GM11168 (cell line): Measurements from ENCODE around the gene RND2.
"Not testable (repeated sequence)": the region's sequence is repeated elsewhere in the genome, so short reads cannot be mapped to it uniquely, and the experiment has no call there.

Experiments
- in situ Hi-C: fragments of 300-500 bp; cut with MboI; formaldehyde crosslinking; loops from one replicate; pipeline ENCODE4 v1.12.0; 2022; ENCODE audit warnings: low sequenced_read_pairs; ENCODE audit not compliant: unreplicated experiment

The RND2 gene

GRCh38 chr17:43025766-43026537, 921 bp downstream of the RND2 start:
- in situ Hi-C loops: no loop called here

GRCh38 chr17:43026595-43026994, 1.6 kb downstream of the RND2 start:
- in situ Hi-C loops: no loop called here

- in situ Hi-C loops: no loop called here
These were observed 2.3 kb downstream of the RND2 start for GRCh38 chr17:43027091-43028032.

DNA sequence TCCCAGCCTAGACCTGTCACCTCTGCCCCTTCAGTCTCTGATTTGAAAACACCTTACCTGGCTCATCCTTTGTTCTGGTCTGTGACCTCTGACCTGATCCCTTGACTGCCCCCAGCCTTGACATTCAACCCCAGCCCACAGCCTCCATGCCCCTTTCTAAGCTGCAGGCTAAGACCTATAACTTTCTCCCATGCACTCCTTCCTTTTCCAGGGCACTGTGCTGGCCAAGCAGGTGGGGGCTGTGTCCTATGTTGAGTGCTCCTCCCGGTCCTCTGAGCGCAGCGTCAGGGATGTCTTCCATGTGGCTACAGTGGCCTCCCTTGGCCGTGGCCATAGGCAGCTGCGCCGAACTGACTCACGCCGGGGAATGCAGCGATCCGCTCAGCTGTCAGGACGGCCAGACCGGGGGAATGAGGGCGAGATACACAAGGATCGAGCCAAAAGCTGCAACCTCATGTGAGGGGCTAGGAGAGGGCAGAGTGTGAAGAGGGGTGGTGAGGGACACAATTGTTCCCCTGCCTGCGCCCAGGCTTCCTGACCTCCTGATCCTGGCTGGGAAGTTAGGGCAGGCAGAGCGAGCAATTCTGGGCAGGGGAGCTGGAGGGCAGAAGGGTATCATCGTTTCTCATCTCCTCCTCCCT, 3.3 kb downstream of the RND2 start:
- in situ Hi-C loops: no loop called here

GRCh38 chr17:43030137-43030767, 5.2 kb downstream of the RND2 start:
- in situ Hi-C loops: no loop called here

DNA sequence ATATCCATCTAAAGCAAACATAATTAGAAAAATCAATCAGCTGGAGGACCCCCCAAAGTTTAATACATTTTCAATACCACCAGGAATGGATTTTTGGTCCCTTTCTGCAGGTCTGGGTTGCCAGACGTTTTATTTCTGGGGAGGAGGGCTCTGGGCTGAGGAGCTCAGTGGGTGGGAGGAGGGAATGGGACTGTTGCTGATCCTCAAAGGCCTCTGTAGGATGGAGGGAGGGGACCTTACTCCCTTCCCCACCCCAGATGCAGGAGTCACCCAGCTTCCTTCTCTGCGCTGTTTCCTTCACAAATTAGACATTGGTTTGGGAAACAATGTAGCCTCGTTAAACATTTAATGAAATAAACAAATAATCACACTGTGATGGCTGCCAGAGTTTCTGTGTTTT, 6.6 kb downstream of the RND2 start:
- in situ Hi-C loops: no loop called here

GRCh38 chr17:43033948-43034881, 9.2 kb downstream of the RND2 start:
- in situ Hi-C loops: no loop called here

DNA sequence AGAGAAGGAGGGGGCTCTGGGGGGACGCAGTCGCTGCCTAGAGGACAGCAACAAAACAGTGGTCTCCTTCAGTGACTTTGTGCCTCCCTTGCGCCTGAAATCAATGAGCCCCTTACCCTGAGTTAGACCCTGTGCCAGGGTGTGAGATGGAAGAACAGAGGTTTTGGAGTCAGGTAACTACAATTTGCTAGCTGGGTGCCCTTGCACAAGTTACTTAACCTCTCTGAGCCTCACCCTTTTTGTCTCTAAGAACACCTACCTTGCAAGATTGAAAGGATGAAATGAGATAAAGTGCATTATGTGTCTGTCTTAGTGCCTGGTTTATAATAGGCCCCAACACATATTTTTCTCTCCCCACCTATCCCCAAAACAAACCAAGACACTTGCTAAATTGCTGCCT, 9.9 kb downstream of the RND2 start:
- in situ Hi-C loops: no loop called here

GRCh38 chr17:43039646-43040045, 14.6 kb downstream of the RND2 start:
- in situ Hi-C loops: no loop called here

DNA sequence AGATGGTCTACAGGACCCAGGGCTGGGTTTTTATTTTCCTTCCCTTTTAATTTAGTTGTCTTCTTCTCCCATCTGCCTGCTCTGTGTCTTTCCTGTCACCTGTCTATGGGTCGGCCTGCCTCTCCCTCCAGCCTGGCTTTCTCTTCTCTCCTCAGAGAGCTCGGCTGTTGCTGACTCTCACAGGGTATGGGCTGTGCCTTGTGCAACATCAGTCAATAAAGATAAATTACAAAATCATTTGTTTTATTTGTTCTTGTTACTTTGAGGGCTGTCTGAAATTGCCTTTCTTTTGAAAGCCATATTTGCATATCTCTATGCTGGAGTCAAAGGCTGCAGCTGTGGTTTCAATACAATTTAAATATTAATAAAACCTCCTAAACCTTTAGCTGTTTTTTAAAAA, 15.6 kb downstream of the RND2 start:
- in situ Hi-C loops: no loop called here

DNA sequence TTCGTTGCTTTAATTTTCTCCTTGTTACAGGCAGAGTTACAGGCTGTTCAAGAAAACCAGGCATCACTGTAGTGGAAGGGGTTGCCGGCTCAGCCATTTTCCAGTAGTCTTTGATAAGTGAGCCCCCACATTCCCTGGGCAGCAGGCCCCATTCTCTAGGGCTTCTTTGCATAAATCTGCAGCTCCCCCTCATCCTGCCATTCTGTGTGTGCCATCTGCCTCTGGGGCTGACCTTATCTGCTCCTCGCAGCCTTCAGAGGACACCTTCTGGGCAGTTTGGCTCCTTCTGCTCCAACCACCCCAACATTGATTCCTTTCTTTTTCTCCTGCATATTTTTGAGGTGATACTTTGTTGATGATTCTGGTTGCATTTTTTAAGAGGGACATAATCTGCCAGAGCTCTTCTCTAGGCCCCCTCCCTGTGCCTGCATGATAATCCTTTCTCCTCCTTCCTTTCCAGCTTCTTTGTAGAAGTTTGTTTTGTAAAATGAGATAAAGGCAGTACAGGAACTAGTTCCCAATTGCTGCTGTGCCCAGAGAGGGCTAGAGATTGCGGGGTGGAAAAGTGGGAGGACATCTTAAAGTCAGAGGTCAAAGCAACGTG, 17.1 kb downstream of the RND2 start:
- in situ Hi-C loops: no loop called here

DNA sequence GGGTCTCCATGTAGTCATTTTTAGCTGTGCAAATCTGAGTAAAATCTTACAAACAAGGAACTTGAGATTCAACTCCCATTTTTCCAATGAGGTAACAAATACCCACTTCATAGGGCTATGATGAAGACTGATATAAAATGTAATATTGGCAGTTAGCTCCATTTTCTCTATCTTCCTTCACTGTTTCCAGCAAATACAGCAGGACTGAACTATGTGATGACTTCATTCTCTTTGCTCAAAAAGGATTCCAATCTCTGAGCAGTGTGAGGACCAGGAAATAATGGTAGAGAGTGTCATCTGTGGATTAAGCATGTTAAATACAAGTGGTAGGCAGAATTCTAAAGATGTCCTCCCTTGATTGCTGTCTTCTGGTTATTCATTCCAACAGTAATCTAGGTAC, 18.3 kb downstream of the RND2 start:
- in situ Hi-C loops: no loop called here

GRCh38 chr17:43044024-43044423, 19.0 kb downstream of the RND2 start:
- in situ Hi-C loops: no loop called here

GRCh38 chr17:43051969-43052368, 26.9 kb downstream of the RND2 start:
- in situ Hi-C loops: no loop called here

DNA sequence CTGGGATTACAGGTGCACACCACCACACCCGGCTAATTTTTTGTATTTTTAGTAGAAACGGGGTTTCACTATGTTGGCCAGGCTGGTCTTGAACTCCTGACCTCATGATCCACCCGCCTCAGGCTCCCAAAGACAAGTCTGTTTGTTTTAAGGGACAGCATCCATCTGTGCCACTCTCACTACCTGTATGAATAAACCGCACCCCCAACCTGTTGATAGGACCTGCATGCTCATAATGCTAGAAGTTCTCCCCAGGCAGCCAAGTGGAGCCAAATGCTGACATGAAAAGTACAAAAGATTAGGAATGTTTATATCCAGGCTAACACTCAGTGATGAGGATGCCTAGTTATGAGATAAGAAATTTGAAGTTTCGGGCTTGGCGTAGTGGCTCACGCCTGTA, 28.0 kb downstream of the RND2 start:
- in situ Hi-C loops: not testable (repeated sequence)

DNA sequence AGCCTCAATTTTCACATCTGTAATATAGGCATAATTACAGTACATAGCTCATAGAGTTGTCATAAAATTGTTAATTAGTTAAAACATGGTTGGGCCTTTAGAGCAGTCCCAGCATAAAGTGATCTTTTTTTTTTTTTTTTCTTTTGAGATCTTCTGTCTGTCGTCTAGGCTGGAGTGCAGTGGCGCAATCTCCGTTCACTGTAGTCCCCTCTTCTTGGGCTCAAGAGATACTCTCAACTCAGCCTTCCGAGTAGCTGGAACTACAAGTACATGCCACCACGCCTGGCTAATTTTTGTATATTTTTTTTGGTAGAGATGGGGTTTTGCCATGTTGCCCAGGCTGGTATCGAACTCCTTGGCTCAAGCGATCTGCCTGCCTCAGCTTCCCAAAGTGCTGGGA, 31.0 kb downstream of the RND2 start:
- in situ Hi-C loops: no loop called here

GRCh38 chr17:43062984-43063638, 38.1 kb downstream of the RND2 start:
- in situ Hi-C loops: no loop called here

GRCh38 chr17:43068570-43069367, 43.7 kb downstream of the RND2 start:
- in situ Hi-C loops: no loop called here
